Esophagus mucosa (tissue), 1 donor: ENCODE data around the gene GABRG2. TPM values are rescaled to one million over a fixed set of nuclear protein-coding genes. Genes with fewer than 3 reads are reported as not detected.
"Not testable (repeated sequence)": the region's sequence is repeated elsewhere in the genome, so short reads cannot be mapped to it uniquely, and the experiment has no call there.

Source experiments
- ATAC-seq: fragments of 200-7000 bp; cut with Tn5 transposase; one replicate; pipeline ENCODE4 v1.9.1; 2020
- total RNA-seq: library from RNA; stranded (reverse); gene quantifications from one replicate; pipeline ENCODE4 v1.2.4, GENCODE V29; 2023
- donor health status: DM: yes; HTN: yes; CAD: no.

GABRG2 gene
- total RNA-seq, result not detected

GRCh38 chr5:162067655-162068411 lies at the start of gene GABRG2:
Gene GABRG2 (plus strand): TSS chr5:162067773. CDS start chr5:162068000, 227 bp downstream.
- no peak for ATAC-seq

- ATAC-seq, result no peak
These were observed 42.3 kb upstream of the GABRG2 start for GRCh38 chr5:162025312-162025711.

- no peak for ATAC-seq
These were observed 40.8 kb upstream of the GABRG2 start for GRCh38 chr5:162026803-162027202.

DNA sequence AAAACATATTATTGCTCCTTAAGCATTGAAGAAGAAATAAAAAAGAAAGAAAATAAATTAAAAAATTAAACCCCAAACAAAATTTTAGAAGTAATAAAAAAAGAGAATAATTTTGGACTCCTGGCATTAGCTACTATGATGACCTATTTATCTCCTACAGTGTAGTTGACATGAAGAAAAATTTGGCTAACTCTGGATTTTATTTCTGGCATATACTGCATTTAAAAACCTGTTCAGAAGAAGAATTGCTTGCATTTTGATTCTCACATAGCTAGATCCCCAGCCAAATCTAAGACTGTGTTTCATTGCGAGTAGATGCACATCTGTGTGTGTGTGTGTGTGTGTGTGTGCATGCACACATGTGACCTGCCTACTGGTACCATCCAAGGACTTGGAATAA lies 30.1 kb upstream of the GABRG2 start:
- no peak for ATAC-seq

GRCh38 chr5:162047279-162047678 lies 20.3 kb upstream of the GABRG2 start:
- ATAC-seq, result no peak

- no peak for ATAC-seq
These were observed 14.9 kb upstream of the GABRG2 start for GRCh38 chr5:162052676-162053075.

- not testable (repeated sequence) for ATAC-seq
These were observed 12.5 kb upstream of the GABRG2 start for GRCh38 chr5:162055095-162055494.

DNA sequence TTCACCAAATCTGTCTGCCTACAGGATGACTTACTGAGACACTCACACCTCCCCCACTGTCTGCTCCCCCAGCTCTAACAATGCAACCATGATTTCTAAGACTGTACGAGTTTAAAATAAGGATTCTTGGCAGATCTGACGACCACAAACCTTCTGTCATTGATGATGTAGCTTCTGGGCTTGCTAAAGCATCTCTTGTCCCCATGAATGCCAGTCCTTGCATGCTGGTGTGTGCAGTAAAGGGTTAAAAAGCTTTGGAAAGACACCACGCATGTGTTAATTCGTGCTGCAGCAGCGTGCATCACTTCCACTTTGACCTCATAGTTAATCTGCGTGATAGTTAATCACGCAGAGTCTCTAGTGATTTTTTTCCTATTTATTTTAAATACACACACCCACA lies 411 bp upstream of the GABRG2 start:
- ATAC-seq, result no peak

DNA sequence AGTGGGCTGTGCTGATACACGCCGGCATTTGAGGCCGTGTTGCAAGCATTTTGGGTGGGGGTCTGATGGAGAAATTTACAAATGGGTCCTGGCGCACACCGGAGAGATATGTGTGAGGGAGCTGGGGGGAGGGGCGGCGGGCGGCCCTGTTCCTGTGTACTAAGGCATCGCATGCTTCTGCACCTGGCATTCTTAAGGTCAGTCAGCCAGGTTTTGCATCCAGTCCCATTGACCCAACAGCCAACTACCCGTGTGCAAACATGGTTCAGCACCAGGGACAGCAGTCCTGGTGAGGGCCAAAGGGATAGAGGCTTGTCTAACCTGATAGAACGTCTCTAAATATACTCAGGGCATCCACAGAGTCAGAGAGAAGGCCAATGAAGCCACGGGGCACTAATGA lies 839 bp downstream of the GABRG2 start:
- ATAC-seq, result no peak

DNA sequence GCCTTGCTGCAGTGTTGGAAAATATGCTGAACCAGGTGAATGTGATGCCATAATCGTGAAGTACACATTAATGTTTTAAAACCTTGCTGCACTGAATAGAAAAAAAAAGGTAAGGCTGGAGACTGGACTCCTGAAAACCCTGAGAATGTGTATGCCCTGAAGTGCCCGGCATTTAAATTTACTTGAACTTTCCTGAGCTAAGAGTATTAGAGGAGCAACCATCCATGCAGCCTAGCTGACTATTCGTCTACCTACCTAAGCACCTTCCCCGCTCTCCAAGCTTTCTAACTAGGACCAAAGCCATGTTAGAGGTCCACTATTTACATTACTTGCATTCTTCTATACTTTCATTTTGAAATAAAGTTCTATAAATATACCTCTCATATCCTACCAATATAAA lies 1.4 kb downstream of the GABRG2 start:
- no peak for ATAC-seq

DNA sequence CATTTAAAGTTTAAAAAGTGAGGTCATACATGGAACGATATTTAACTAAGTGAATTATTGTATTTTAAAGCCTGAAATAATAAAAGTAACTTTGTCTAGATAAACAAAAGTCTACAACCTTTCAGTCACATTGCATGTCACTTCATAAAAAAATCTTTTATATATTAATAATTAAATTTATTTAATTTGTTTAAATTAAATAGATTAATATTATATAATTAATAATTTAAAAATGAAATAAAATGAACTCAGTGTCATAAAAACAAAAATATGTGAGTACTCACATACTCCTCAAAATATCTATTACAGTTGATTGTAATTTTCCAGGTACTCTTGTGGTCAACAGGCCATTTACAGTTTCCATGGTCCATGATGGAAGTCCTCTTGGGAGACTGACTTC lies 11.2 kb downstream of the GABRG2 start:
- no peak for ATAC-seq

DNA sequence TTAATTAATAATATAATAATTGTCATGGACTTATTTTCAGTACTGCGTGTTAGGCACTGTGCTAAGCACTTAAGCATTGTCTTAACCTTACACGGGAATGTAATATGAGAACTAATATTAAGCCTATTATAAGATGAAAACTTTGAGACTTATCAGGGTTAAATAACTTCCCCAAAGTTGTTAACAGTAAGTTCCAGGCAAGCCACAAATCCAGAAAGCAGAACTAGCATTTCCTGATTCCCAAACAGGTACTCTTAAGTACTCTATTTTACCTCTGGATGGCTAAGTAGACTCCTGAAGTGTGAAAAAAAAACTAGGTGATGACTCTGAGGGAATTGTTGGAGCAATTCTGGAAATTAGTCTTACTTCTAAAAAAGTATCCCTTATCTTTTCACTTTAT lies 23.8 kb downstream of the GABRG2 start:
- ATAC-seq, result no peak

GRCh38 chr5:162096448-162096847 lies 28.9 kb downstream of the GABRG2 start:
- ATAC-seq, result no peak

GRCh38 chr5:162107591-162107990 lies 40.0 kb downstream of the GABRG2 start:
- ATAC-seq, result no peak

DNA sequence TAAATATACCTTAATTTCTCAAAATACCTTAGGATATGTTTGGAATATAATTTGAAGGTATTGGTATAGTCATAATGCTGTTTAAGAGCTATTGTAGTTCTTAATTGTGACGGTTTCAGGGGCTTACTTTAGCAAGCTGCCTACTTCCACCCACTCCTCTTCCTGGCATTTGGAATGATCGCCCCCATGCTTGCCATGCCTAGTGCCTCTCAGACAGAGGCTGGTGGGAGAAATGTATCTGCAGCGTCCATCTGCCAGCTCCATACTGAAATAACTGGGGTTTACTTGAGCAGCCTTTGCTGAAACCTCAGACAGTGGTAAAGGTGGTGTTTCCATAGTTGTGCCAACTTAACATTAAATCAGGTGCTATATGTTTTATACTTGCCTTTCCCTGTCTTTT lies 52.2 kb downstream of the GABRG2 start:
- no peak for ATAC-seq

DNA sequence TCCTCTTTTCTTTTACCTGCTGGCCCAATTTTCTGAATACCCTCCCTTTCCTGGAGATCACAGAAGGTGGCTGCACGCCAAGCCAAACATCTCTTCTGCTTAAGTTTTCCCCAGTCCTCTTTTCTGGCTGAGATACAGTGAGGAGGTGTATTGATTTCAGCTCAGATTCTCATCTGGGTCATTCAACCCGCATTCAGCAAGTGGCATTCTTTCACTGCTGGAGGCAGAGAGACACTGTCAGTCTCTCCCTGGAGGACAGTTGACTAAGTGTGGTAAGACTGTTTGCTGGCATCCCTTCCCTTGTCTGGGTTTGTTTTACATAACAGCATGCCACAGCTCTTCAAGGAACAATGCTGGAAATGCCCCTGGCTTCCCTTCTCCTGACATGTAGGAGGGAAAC lies 60.5 kb downstream of the GABRG2 start:
- ATAC-seq, result no peak

GRCh38 chr5:162132348-162132747 lies 64.8 kb downstream of the GABRG2 start:
- ATAC-seq, result no peak

- ATAC-seq, result no peak
These were observed 71.6 kb downstream of the GABRG2 start for GRCh38 chr5:162139190-162139589.

- no peak for ATAC-seq
These were observed 86.7 kb downstream of the GABRG2 start for GRCh38 chr5:162154242-162154641.

DNA sequence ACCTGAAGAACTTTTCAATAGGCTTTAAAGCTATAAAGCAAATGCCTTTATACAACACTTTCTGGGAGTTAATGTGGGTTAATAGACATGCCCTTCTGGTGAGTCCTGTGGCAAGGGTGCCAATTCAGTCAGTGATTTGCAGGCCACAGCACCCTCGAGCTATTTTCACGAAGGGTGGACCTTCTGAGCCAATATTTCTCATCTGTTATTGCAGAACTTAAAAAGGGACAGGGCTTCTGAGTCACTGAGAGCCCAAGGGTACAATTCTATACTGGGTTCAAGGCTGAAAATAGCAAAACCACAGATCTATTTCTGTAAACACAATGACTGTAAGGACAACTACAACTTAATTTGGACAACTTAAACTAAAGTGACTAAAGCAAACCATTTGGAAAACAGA lies 92.8 kb downstream of the GABRG2 start:
- ATAC-seq, result no peak

GRCh38 chr5:162163663-162164062 lies 96.1 kb downstream of the GABRG2 start:
- ATAC-seq, result no peak

GRCh38 chr5:162174358-162174974 lies 106.9 kb downstream of the GABRG2 start:
- ATAC-seq, result no peak

- ATAC-seq, result no peak
These were observed 119.8 kb downstream of the GABRG2 start for GRCh38 chr5:162187371-162187770.

GRCh38 chr5:162189719-162190118 lies 122.1 kb downstream of the GABRG2 start:
- ATAC-seq, result no peak

DNA sequence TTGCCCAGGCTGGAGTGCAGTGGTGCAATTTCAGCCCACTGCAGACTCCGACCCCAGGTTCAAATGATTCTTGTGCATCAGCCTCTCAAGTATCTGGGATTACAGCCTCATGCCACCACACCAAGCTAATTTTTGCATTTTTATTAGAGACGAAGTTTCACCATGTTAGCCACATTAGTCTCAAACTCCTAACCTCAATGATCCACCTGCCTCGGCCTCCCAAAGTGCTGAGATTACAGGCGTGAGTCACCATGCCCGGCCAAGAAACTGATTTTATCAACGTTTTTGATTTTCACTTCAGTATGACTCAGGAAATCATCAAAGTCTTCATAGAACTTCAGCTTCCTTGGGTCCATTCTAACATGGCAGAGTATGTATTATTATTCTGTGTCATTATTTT lies 125.4 kb downstream of the GABRG2 start:
- no peak for ATAC-seq
